ENCODE measurements around the gene SPA17. TPM values are rescaled to one million over a fixed set of nuclear protein-coding genes. Genes with fewer than 3 reads are reported as not detected.

The SPA17 gene
- 3.8 TPM for total RNA-seq

DNA sequence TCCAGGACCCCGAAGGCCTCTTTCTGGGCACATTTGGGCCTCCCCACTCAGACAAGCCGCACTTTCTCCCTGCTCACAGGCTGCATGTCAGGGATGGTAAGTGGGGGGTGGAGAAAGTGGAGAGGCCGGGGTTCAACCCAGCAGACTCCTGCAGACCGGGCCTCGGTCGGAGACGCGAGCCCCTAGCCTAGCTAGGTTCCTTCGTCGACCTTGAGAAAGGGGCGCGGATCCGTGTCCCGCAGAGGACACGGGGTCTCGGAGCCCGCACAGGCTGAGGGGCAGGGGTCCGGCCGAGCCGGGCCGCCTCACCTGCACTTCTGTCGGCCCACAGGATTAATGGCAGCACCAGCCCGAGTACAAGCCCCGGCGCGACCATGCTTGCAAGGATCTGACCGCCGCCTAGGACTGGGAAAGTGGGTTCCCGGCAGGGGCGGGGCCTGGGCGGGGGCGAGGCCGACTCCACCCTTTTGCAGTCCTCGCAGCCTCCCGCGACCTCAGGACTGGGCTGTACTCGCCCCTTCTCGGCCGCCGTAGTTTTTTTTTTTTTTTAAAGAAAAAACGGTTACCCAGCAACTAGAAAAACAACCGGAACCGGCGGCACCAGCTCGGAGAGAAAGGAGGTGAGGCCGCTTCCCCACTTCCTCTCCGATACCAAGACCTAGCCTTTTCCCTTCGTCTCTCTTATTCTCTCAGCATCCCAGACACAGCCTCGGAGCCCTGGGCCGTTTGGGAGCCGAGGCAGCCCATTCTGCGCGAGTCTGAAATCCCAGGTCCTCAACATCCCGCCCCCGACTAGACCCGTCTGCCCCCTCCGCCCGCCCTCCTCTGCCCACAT, at the start of gene SPA17, which contains the start of gene SIAE:
Gene SPA17, plus strand, starts transcription at position 572 of the 835 bp plus-strand sequence. CDS start 1,361 bp downstream, outside the sequence.
Gene SIAE, minus strand, starts transcription at position 407 of the 835 bp plus-strand sequence. Its CDS starts 31 bp downstream, at position 376.

DNA sequence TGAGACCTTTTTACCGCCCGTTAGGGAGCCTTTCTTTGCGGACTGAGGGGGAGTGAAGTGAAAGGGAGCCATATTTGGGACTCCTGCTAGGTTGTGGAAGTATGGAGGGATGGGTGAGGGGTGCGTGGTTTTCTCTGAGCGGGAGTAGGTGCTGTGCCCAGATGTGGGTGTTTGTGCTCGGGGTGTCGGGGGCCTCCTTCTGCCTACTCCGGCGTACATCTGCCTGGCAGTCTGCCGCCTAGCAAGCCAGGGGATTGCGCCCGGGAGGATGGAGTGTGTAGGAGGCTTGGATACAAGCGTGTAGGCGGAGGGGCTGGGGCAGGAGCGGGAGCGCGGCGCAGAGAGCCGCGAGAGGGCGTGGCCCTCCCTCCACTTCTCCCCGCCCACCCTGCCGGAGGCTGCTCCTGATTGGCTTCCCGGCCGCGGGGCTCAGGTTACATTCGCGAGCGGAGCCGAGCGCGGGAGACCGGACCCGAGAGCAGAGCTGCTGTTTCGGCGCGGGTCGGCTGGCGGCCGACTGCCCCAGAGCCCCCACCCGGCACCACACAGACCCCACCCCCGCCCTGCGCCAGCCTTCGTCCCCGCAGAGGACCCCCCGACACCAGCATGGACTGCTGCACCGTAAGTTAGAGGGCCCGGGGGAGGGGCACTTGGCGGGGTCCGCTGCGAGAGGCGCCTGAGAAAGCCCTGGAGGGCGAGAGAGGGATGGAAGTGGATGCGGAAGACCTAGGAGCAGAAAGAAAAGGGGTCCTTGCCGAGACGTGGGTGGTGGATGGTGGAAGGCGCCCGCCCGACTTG, 66.0 kb downstream of the SPA17 start, which contains the start of gene NRGN:
Gene NRGN, plus strand, starts transcription at position 464 of the 798 bp plus-strand sequence. Its CDS starts 143 bp downstream, at position 607.

Small RNA genes within 50 kb of the gene (small RNA-seq; reads per million reads assigned to genes)
- not detected for gene RNA5SP352 (ENCODE audit: low replicate concordance)

Other genes starting within 250 kb of the SPA17 start
- not detected for gene OR8B4, start 249.0 kb upstream of the SPA17 start, total RNA-seq
- not detected for gene OR8B8, start 228.2 kb upstream of the SPA17 start, total RNA-seq
- not detected for gene OR8B12, start 130.2 kb upstream of the SPA17 start, total RNA-seq
- gene OR8A1, start 103.9 kb upstream of the SPA17 start, total RNA-seq, result not detected
- not detected for gene PANX3, start 62.5 kb upstream of the SPA17 start, total RNA-seq
- gene TBRG1, start 51.0 kb upstream of the SPA17 start, total RNA-seq, result 50.1 TPM
- gene SIAE, start 165 bp upstream of the SPA17 start, total RNA-seq, result 4.7 TPM
- 1.9 TPM for gene NRGN, start 66.0 kb downstream of the SPA17 start, total RNA-seq
- not detected for gene VSIG2, start 78.4 kb downstream of the SPA17 start, total RNA-seq
- 4.4 TPM for gene ESAM, start 88.4 kb downstream of the SPA17 start, total RNA-seq
- 32.9 TPM for gene MSANTD2, start 126.5 kb downstream of the SPA17 start, total RNA-seq
- gene ROBO3, start 191.5 kb downstream of the SPA17 start, total RNA-seq, result 7.8 TPM
- gene ROBO4, start 224.0 kb downstream of the SPA17 start, total RNA-seq, result 3.1 TPM
- gene HEPN1, start 245.3 kb downstream of the SPA17 start, total RNA-seq, result not detected